HG03469 (cell line): ENCODE data around the gene OPN4.

Source experiments
- ATAC-seq: cut with Tn5 transposase; IDR thresholded peaks from one replicate; pipeline ENCODE4 v1.9.1; 2021; ENCODE audit warnings: mild to moderate bottlenecking, moderate library complexity, moderate number of reproducible peaks; ENCODE audit not compliant: unreplicated experiment

OPN4 gene

DNA sequence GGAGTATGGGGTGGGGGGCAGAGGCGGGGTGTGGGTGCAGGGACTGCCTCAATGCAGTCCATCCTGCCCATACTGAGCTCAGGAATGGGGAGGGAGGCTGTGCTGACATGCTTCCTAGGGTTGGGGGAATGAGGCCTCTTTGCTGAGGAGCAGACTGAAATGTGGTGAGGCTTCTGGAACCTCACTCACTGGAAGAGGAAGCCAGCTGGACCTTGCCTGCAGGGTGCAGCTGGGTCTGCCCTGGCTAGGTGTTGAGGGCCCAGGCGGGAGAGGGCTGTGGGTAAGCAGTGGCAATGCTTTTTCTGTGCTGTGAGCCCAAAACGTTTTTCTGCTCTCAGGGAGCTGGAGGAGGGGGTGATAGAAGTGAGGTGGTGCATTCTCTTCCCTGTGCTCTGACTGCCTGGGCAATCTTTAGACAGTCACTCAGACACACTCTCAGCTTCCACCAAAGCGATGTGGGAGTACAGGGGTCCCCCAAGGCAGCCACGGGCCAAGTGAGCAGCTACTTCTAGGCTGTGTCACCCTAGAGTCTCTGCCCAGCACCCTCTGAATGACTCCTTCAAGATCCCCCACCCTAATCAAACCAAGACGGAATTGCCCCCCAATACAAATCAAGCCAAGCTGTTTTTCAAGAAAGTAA lies 60.9 kb downstream of the OPN4 start:
- no peak for ATAC-seq

DNA sequence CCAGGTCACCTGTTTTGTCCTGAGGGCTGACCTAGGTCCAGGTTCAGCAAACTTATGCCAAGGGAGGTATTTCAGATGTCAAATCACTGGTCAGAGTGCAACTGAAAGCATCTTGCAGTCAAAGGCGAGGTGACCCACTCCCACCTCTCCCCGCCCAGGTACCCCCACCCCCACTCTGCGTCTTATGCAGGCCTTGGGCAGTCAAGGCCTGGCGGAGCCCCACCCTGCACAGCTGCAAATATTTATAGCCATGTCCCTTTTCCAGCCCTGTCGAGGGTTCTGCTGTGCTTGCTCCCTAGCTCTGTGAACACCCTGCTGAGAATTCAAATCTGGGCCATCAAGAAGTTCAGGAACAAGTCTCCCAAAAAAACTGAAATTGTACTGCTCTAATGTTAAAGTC lies 61.5 kb downstream of the OPN4 start:
- no peak for ATAC-seq
